GM19351 (cell line): ENCODE data around the gene SYNE3.

ENCODE experiments used
- ATAC-seq: cut with Tn5 transposase; IDR thresholded peaks from one replicate; pipeline ENCODE4 v1.9.1; 2021; ENCODE audit warnings: mild to moderate bottlenecking, moderate library complexity; ENCODE audit not compliant: unreplicated experiment

Gene SYNE3

GRCh38 chr14:95516554-95517181 is at the start of gene SYNE3:
TSS of gene SYNE3 (minus strand) at chr14:95516650. CDS start at chr14:95475821, 40,829 bp downstream.
- peak; percentile 44 for ATAC-seq

- no peak for ATAC-seq
Observed at GRCh38 chr14:95564060-95564459, 47.6 kb upstream of the SYNE3 start.

- ATAC-seq = no peak
Observed at GRCh38 chr14:95562892-95563685, 46.6 kb upstream of the SYNE3 start.

GRCh38 chr14:95561001-95561412 is 44.6 kb upstream of the SYNE3 start:
- peak; percentile 88 for ATAC-seq

- no peak for ATAC-seq
Observed at GRCh38 chr14:95559203-95559602, 42.8 kb upstream of the SYNE3 start.

- ATAC-seq = peak; percentile 48
Observed at GRCh38 chr14:95557832-95558231, 41.4 kb upstream of the SYNE3 start.

GRCh38 chr14:95557291-95557690 is 40.8 kb upstream of the SYNE3 start:
- no peak for ATAC-seq

GRCh38 chr14:95555053-95555452 is 38.6 kb upstream of the SYNE3 start:
- ATAC-seq = no peak

- no peak for ATAC-seq
Observed at GRCh38 chr14:95553141-95553540, 36.7 kb upstream of the SYNE3 start.

GRCh38 chr14:95551435-95551834 is 35.0 kb upstream of the SYNE3 start:
- ATAC-seq = no peak

- ATAC-seq = no peak
Observed at GRCh38 chr14:95549656-95550585, 33.5 kb upstream of the SYNE3 start.

GRCh38 chr14:95548328-95548929 is 32.0 kb upstream of the SYNE3 start:
- ATAC-seq = no peak

- no peak for ATAC-seq
Observed at GRCh38 chr14:95547626-95548327, 31.3 kb upstream of the SYNE3 start.

- ATAC-seq = no peak
Observed at GRCh38 chr14:95547272-95547625, 30.8 kb upstream of the SYNE3 start.

- ATAC-seq = no peak
Observed at GRCh38 chr14:95545515-95546168, 29.2 kb upstream of the SYNE3 start.

GRCh38 chr14:95544588-95544987 is 28.1 kb upstream of the SYNE3 start:
- ATAC-seq = no peak

- ATAC-seq = no peak
Observed at GRCh38 chr14:95543021-95543420, 26.6 kb upstream of the SYNE3 start.

GRCh38 chr14:95541932-95542930 is 25.8 kb upstream of the SYNE3 start:
- no peak for ATAC-seq

- ATAC-seq = no peak
Observed at GRCh38 chr14:95541346-95541745, 24.9 kb upstream of the SYNE3 start.
